Hippocampal formation (tissue), 2 donors: ENCODE measurements around the gene ERI3.

Source experiments
- DNase-seq, 2 donors: peaks; one replicate each; lab custom pipeline; 2025; lab: John Stamatoyannopoulos, UW

The ERI3 gene

DNA sequence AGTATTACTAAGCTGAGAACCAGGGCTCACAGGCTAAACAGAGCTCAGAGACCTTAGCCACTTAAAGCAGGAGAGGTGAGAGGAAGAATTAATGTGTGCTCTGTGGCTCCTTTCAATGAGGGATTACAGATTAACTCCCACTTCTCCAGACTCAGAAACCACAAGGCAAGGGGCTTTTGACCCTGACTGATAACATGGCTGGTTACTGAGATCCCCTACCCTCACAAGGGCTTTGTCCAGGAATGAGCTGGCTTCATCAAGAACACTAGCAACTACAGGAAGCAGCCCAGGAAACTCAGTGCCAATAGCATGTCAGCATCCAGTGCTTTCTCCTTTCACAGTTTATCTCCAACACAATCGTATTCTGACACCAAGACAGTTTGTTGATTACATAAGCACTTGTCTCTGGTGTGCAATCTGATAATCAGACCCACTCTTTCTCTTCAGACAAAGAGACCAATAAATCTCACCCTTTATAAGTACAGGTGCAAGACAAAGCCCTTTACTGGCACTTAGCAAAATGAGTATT, 38.8 kb downstream of the ERI3 start:
- DNase-seq, result peak in 1 of 2 donors; percentile 13

DNA sequence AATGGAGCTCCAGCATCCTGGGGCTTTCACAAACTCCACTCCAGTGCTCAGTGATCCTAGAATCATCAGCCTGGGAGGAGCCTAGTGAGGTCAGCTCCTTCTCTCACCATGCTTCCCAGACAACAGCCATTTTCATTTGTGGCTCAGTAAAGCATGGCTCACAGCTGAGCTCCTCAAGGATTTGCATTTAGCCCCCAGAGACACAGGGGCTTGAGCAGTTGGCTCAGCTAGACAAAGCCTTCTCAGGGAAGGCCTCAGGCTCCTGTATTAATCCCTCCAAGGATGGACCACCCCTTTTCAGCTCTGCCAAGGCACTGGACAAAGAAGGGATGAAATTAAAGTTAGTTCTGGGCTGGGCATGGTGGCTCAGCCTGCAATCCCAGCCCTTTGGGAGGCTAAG, 39.5 kb downstream of the ERI3 start:
- no peak for DNase-seq

DNA sequence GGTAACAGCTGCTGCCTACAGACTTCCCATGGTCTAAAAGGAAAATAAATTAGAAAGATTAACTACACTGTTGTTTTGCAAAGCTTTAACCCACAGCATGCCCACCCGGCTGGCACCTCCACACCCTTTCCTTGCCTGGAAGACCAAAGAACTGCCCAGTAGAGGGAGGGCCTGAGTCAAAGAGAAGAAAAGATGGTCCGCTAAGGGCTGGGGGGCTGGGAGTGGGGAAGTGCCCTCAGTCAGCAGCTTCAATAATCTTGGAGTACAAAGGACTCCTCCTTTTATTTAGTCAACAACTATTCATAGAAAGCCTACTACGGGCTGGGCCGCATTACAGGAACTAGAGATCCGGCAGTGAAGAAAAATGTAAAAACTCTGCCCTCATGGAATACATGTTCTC, 40.6 kb downstream of the ERI3 start:
- no peak for DNase-seq

DNA sequence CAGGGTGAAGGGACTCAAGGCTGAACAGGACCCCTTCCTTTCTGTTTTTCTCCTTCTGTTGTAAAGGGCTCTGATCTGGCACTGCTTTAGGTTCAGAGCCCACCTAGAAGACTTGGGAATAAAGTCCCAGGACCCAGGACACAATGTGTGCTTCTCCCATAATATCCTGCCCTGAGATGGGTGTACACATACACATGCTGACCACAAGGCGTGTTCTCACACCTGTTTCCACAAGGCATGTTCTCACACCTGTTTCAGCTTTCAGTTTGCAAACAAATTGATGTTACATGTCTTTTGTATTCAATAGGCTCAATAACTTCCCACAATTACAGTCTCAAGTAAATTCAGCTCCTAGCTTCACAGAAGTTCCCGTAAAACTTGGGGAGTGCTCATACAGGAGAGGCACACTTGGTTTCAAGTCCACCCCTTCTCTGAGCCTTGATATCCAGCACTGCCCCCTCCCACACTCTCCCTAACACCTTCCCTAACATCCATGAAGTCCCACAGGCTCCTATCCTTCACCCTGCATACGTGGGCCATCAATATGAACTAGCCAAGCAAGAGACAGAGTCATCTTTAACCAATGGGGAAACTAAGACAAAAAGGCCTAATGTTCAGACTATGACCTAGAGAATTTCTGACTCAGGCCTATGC, 41.7 kb downstream of the ERI3 start:
- no peak for DNase-seq

DNA sequence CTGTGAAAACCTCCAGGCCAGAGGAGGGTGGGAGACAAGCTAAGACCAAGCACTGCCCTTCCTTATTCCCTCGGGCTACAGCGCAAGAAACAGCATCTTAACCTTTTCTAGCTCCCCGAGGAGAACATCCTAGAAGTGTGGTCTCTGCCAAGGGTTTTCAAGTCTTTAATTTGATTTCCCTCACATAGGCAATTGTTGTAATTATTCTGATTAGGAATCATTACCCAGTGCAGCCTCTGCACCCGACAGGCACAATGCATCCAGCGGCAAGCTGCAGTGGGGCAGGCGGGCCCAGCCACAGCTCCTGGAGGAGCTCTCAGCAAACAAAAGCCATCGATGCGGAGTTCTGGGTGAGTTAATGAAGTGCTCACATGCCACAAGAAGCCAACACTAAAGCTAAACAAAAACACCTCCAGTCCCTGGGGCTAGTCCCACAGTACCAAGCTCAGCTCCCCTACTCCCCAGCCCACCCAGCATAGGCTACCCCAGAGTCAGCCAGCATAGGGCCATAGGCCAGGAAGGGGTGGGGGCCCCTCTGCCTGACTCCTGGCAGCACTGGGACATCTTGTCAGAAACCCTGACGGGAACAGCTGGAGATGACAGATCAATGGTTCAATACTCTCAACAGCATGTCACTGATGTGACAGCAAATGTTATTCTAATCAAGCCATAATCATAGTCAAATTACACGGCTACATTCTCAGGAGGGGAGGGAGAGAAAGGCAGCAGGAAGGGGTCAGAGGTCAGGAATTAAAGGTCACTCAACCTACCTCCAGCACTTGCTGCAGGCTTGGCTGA, 42.5 kb downstream of the ERI3 start:
- no peak for DNase-seq

DNA sequence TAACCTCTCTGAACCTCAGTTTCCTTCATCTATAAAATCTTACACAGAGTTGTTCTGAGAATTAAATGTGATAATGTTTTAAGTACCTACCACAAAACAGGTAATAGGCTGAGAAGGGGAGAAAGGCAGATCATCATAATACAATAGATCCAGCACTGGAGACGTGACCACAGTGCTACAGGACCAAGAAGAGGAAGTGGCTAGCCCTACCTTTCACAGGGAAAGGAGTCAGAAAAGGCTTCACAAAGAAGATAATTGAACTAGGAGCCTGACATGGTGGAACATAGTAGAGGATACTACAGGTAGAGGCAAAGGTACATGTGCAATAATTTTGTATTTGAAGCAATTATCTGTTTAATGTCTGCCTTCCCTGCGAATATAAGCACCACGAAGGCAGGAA, 45.1 kb downstream of the ERI3 start:
- DNase-seq, result no peak

DNA sequence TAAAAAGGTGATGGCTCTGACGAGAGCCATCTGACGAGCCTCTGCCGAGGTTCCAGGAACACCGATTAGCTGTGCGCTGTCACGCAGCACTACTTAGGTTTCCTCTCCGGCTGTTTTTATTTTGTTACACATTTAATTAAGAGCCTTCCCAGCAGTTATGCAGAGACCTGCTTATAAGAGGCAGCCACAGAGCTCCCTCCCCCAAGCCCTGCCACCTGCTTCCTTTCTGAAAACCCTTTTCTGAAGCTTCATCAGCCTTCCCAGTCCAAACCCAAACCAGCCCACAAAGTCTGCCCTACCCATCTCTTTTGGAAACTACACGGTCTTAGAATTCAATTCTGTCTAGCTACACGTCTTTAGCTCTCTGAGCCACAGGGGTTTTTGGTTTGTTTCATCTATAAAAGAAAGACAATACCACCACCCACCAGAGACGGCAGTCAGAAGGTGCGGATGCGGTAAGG, 49.1 kb downstream of the ERI3 start:
- no peak for DNase-seq

DNA sequence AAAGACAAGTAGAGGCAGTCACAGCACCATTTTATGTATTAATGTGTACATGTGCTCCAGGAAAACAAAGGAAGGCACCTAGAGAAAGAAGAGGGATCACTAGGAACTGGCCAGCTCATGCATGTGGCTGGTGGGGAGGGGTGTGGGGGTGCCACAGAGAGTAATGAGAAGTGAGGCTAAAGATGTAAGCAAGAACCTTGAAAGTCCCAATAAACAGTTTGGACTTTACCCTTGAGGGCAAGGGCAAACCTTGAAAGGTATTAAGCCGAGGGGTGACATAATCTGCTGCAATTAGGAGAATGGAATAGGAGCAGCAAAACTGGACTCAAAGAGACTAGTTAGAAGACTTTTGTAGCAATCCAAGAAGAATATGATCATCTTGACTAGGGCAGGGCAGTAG, 51.5 kb downstream of the ERI3 start:
- no peak for DNase-seq

DNA sequence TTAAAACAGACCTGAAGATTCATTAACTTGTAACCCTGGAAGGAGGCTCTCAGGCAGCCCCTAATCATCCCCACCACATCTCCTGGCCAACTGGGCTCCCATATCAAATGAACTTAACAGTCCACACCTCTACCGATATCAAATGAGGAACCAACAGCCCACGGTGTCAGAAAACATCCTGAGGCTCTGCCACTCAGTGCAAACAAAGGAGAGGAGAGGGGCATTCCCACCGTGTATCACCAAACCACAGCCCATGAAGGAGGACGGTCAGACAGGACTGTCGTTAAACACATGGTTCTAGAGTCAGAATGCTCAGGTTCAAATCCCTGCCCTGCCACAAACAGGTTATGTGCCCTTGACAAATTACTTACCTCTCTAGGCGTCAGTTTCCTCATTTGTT, 52.5 kb downstream of the ERI3 start:
- DNase-seq, result no peak

DNA sequence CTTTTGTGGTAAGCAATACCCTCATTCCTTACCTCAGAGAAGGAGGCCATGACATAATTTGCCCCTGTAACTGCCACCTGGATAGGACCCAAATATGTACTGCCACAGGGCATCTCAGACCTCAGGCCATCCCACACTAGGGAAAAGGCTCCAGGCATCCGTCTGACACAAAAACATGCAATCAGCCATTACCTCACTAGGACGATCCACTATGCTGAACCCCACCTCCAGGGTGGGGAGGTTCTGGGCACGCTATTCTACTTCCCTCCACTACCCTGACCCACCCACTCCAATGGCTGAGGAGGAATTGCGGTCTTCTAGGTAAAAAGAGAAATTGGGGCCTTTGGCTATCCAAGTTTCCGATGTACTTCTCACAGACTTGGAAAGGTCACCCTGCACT, 53.6 kb downstream of the ERI3 start:
- no peak for DNase-seq

DNA sequence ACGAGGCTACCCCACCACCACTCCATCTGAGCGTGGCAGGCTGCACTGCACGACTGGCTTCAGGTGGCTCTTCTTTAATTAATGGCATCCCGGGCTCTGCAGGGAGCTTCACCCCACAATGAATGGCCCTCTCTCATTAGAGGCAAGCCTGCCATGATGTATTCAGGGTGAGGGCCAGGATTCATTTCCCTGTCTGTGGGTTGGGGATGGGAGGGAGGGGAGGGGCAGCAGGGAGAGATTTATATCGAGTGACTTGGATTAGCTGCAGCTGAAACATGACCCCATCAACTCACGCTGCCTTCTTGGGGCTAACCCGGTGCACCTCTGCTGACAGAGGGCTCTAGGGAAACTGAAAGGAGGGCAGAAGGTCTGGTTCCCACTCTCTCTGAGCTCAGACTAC, 54.2 kb downstream of the ERI3 start:
- no peak for DNase-seq

DNA sequence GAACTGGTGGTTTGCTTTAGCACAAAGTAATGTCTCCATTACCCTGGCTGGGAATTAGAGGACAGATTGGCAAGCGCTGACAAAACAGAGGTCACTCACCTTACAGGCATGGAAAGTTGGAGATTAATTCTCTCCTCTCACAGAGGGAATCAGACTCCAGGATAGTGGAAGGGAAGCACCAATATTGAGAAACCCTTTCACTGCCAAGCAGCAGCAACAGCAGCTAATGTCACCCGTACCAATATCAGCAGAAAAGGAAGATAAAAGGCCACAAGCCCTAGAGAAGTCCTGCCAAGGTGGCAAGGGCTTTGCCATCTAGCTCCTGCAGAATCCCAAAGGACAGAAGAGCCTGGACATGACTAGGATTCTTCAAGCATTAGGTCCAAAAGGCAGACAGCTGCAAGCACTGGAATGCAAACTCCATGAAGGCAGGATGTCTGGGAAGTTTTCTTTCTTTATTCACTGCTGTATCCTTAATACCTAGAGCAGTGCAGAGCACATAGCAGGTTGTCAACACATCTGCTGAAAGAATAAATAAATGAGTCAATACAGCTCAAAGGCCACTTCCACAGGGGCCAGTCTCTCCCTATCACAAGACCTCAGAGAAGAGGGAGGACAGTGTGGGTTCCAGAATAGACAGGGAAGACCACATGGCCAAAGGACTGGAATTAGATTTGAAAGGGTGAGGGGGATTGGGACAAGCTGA, 57.2 kb downstream of the ERI3 start:
- DNase-seq, result no peak

DNA sequence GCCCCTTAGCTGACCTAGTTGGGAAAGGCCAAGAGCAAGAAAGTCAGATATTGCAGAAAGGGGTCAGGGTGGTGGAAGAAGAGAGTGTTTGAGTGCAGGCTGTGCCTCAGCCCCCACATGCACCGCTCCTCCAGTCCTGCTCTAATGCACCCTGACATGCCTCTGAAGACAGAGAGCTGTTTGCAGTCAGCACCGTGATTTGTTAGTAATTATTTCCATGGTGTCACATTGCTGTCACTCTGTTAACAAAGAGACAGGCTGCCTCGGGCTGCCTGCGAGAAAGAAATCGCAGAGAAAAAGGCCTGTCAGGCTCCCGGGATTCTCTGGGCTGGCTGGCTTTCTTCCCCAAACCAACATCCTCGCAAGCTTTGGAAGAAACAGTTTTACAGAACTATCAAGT, 58.3 kb downstream of the ERI3 start:
- no peak for DNase-seq

DNA sequence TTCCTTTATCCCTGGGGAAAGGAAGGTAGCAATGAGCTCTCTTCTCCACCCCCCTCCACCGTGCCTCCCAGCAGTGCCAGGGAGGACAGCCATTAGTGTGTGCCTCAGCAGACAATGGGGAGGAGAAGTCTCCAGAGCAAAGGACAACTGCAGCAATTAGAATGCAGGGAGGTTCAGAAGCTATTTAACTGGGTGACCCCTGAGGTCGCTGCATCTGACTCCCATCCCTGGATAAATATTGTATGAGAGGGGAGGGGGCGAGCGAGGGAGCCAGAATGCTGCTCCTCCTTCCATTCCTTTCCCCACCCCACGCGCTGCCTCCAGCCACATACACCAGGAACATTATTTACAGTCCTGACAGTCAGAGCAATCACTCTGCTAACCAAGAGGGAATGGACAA, 59.0 kb downstream of the ERI3 start:
- no peak for DNase-seq

DNA sequence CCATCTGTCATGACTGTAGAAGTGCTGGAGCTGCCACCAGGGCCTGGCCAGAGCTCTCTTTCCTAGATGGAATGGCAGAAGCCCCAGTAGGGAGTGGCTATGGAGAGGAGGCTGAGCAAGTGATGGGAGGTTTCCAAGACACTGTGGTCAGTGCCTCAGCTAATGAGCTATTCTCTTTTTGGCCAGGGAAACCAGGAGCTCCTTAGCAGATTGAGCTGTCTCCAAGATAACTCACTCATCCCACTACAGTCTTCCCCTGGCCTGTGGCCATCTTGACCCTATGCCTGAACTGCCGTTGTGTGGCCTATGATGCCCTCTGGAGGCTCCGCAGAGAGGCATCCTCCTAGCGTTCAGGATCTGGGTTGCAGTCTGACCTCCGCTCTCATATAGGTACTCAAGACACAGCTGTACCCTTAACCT, 60.5 kb downstream of the ERI3 start:
- peak; percentile 30 to 66 for DNase-seq

DNA sequence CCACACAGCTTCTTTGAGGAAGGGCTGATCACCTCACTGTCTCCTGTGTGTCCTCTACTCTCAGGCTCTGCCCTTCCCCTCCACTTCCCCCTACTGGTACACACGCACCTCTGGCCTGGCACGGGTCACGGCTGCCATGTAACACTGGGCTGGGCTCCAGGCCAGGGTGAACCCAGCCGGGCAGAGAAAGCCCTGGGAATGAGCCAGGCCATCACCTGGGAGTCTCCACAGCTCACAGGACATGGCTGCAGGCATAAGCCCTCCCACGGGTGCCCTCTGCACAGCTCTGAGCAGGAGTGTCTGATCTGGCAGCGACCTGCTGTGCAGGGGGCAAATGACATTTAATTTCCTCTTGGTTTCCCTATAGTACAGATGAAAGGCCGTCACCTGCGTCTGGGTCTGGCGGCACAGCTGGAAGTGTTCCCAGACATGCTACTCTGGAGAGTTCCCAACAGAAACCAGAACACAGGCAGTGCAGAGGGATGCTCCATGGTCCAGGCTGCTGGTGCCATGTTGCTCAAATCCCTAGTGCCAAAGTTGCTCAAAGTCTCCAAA, 61.2 kb downstream of the ERI3 start:
- no peak for DNase-seq

DNA sequence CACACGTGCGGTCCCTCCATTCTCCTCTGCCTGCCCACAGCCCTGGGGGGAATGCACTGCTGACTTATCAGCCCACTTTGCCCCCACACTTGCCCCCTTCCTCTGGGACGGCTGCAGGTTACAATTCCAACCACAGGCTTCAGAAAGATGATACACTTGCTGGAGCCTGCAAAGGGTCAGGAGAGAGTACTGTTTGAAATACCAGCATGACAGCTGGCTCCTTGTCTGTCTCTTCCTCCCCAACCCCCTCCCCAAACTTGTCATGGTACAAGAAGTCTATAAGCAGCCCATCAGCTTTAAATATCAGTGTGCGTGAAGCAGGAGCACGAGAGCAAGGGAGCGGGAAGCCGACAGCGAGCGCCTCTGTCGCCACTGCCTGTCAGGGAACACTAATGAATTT, 62.4 kb downstream of the ERI3 start:
- DNase-seq, result no peak

DNA sequence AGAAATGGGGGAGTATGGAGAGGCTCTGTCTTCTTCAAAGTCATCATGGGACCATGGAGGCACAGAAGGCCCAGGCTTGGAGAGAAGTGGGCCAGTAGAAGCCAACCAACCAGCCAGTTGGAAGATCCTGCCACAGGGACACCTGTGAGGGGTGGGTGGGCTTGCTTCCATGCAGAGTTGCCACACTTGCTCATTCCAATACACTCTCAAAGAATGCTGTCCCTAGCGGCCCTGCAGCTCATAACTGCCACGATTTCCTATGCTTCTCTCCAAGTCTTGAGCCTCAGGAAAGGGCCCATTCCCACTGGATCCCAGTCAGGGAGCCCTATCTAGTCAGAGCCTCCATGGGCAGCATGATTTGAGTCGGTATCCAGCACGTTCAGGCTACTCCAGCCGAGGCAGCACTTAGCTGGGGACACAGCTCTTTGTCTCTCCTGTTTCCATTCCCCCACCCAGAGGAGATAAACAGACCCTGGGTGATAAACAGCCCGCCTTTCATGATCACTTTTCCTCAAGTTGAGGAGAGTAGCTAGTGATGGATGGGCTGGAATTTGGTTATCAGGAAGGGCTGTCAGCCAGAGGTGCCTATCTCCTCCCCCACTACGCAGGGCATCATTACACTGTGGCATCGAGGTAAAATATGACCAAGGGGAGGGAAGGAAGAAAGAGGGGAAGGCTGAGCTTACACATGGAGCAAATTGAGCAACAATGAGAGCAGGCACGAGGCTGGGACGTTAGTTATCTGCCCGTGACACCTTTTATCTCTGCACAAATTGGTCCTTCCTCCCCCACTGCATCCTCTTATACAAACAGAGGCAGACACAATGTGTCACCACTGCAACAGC, 64.6 kb downstream of the ERI3 start:
- DNase-seq, result no peak

DNA sequence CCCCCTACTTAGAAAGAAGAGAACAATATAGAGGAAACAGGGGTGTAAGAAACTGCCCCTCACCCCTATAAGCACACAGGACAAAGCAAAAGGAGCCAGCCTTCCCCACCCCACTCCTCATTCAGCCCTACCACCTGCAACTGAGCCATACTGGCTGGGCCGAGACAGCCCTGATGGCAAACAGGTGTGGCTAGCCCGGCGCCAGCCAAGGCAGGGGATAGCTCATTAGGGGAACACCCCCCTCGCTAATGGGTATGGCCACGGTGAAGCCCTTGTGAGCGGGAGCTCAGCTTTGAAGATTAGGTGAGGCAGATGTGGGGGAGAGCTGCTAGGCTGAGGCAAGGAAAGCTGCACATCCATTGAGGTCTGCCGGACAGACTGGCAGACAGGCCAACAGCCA, 65.5 kb downstream of the ERI3 start:
- DNase-seq, result no peak

DNA sequence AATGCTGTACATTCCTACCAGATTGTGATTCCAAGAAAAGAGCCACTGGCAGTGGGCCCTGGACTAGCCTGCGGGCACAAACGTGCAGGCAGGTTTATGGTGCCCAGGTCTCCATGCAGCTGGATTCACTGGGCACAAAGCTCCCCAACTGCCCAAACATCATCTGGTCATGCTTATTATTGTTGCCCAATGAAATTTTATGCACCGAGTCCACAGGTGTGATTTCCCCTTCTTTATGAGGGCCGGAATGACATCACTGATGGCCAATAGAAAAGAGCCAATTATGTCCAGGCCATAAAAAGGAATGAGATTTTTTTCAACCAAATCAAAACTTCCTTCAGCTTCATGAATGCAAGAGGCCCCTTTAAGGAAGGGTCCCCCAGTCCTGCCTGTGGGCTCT, 66.2 kb downstream of the ERI3 start:
- DNase-seq, result no peak

DNA sequence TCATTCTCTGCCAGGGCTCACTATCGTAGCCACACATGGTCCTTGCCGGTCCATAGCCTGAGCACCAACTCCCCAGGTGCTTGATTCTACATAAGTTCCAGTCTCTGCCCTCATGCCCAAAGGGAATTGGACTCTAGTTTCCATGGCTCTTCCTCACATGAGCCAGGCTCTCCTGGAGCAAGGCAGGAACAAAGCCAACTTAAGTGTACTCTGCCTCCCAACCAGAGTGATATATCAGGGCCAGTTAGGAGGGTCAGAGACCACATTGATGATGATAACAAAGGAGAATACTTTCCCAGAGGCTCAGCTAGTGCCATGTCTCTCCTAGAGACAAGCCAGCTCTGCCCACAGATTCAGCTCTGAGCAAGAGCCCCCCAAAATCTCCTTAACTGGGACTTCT, 70.9 kb downstream of the ERI3 start:
- no peak for DNase-seq
